ENCODE data around the gene ATP5ME. TPM values are rescaled to one million over a fixed set of nuclear protein-coding genes. Genes with fewer than 3 reads are reported as not detected.
"Not testable (repeated sequence)": the region's sequence is repeated elsewhere in the genome, so short reads cannot be mapped to it uniquely, and the experiment has no call there.

Gene ATP5ME
- polyA plus RNA-seq, 4 donors, result 447 to 1,305 (median 893) TPM

DNA sequence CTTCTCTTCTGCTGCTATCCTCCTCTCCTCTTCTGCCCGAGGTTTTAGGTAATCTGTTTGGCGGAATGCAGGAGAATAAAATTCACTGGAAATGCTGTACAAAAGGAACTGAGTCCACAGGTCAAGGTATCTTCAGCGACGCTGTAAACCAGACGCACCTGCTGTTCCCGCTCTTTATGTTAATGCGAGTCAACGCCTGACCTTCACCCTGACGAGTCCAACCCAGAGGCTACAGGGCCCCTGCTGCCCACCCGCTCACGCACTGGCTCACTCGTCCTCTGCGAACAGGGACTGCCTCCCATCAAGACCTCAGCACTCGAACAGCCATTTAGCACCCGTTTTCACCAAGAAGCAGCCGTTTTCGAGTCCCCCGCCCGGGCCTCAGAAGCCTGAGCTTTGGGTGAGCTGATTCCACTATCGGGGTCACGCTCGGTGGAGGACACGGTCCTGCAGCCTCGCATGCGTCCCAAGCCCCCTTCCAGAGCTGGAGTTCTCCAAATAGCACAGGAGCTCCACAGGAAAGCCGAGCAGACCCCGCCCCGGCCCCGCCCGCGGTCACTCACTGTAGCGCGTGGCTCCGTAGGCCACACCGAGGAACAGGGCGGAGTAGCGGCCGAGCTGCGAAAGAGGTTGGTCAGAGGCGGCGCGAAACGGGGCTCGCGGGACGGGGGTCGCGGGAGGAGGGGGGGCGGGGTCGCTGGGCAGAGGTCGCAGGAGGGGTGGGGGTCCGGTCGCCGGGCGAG lies 556 bp downstream of the ATP5ME start:
- no peak for FAIRE-seq
- WGBS, 3 donors, result 3 to 7% (median 6%) methylated on average over 39 to 55 of the region's 55 CpGs

DNA sequence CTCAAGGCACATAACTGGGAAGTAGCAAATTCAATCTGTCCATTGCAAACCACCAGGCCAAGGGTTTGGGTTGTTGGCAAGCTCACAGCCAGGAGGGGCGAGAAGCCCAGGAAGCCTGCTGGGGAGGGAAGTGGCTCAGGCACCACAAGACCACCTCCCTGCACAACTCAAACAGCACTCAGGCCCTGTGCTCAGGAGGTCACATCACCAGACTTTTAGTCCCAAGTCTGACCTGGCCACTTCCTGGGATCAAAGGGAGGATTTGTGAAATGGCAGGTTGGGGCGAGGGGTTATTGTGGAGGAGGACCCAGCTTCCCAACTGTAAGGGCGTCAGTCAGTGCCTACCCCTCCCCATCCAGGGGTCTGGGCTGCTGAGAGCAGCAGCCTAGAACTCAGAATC lies 2.3 kb downstream of the ATP5ME start:
- no peak overlapping the region for H3K27ac ChIP-seq (ENCODE audit: low read depth in 1 of 3, low read length in 2 of 3)

More for the DNA sequence above, 556 bp downstream of the ATP5ME start:
- no peaks in the 10 kb centered on the region for H3K27me3 ChIP-seq (ENCODE audit: control insufficient read depth in 3 of 3, insufficient read depth in 3 of 3, low read length in 3 of 3)
- peak overlapping the region; percentile 69 to 84 (median 82) for H3K27ac ChIP-seq (ENCODE audit: low read depth in 1 of 3, low read length in 2 of 3)
- H3K9me3 ChIP-seq (ENCODE audit: control insufficient read depth in 2 of 2, insufficient read depth in 1 of 2, low read depth in 1 of 2, low read length in 1 of 2), result no peaks in the 10 kb centered on the region
- H3K36me3 ChIP-seq (ENCODE audit: control insufficient read depth in 3 of 3, insufficient read depth in 2 of 3, low read depth in 1 of 3, low read length in 3 of 3), result peaks cover 6 to 40% (median 9%) of the 10 kb centered on the region in 3 donors
- DNase-seq, result peak; percentile 79 to 82
- H3K4me3 ChIP-seq (ENCODE audit: low read depth in 1 of 3, low read length in 3 of 3), result peak overlapping the region; percentile 68 to 79 (median 72)
- H3K4me1 ChIP-seq (ENCODE audit: control insufficient read depth in 3 of 3, insufficient read depth in 2 of 3, low read depth in 1 of 3, low read length in 2 of 3), result peaks cover 2 to 28% (median 3%) of the 10 kb centered on the region in 3 donors

DNA sequence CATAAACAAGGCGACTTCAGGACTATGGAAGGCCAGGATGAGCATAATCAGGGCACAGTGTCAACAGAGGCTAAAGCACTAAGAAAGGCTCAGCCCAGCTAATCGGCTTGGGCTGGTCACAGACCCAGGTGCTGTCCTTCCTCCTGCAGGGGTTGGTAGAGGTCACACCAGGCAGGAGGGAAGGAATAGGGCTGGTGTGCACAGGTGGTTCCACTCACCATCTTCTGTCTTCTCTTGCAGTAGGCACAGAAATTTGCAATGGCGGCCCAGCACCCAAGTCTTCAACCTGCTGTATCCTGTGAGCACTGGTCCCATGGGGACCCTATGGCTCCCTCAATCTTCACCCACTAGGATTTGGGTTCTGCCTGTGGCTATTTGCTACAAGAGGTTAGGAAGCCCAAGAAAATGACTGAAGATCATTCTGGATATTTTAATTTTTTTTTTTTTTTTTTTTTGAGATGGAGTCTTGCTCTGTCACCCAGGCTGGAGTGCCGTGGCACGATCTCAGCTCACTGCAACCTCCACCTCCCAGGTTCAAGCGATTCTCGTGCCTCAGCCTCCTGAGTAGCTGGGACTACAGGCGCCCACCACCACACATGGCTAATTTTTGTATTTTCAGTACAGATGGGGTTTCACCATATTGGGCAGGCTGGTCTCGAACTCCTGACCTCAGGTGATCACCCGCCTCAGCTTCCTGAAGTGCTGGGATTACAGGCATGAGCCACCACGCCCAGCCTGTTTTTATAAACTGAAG lies 4.1 kb downstream of the ATP5ME start:
- peaks cover 0 to 13% (median under 1%) of the 10 kb centered on the region in 3 donors for H3K4me1 ChIP-seq (ENCODE audit: control insufficient read depth in 3 of 3, insufficient read depth in 2 of 3, low read depth in 1 of 3, low read length in 2 of 3)
- not testable (repeated sequence) for H3K27ac ChIP-seq (ENCODE audit: low read depth in 1 of 3, low read length in 2 of 3); DNase-seq; H3K4me3 ChIP-seq (ENCODE audit: low read depth in 1 of 3, low read length in 3 of 3); H3K27me3 ChIP-seq (ENCODE audit: control insufficient read depth in 3 of 3, insufficient read depth in 3 of 3, low read length in 3 of 3); FAIRE-seq; H3K9me3 ChIP-seq (ENCODE audit: control insufficient read depth in 2 of 2, insufficient read depth in 1 of 2, low read depth in 1 of 2, low read length in 1 of 2)
- H3K36me3 ChIP-seq (ENCODE audit: control insufficient read depth in 3 of 3, insufficient read depth in 2 of 3, low read depth in 1 of 3, low read length in 3 of 3), result peaks cover 6 to 28% (median 9%) of the 10 kb centered on the region in 3 donors
- whole genome bisulfite sequencing, 3 donors, result 93 to 96% (median 93%) methylated on average over 11 of the region's 11 CpGs

More for the DNA sequence above, 2.3 kb downstream of the ATP5ME start:
- no peak for DNase-seq
- no peaks in the 10 kb centered on the region for H3K27me3 ChIP-seq (ENCODE audit: control insufficient read depth in 3 of 3, insufficient read depth in 3 of 3, low read length in 3 of 3)
- no peaks in the 10 kb centered on the region for H3K9me3 ChIP-seq (ENCODE audit: control insufficient read depth in 2 of 2, insufficient read depth in 1 of 2, low read depth in 1 of 2, low read length in 1 of 2)
- WGBS, 3 donors, result 88 to 92% (median 91%) methylated on average over 3 of the region's 3 CpGs
- H3K36me3 ChIP-seq (ENCODE audit: control insufficient read depth in 3 of 3, insufficient read depth in 2 of 3, low read depth in 1 of 3, low read length in 3 of 3), result peaks cover 6 to 41% (median 9%) of the 10 kb centered on the region in 3 donors
- H3K4me1 ChIP-seq (ENCODE audit: control insufficient read depth in 3 of 3, insufficient read depth in 2 of 3, low read depth in 1 of 3, low read length in 2 of 3), result peaks cover 0 to 19% (median 3%) of the 10 kb centered on the region in 3 donors
- H3K4me3 ChIP-seq (ENCODE audit: low read depth in 1 of 3, low read length in 3 of 3), result no peak overlapping the region
- no peak for FAIRE-seq

DNA sequence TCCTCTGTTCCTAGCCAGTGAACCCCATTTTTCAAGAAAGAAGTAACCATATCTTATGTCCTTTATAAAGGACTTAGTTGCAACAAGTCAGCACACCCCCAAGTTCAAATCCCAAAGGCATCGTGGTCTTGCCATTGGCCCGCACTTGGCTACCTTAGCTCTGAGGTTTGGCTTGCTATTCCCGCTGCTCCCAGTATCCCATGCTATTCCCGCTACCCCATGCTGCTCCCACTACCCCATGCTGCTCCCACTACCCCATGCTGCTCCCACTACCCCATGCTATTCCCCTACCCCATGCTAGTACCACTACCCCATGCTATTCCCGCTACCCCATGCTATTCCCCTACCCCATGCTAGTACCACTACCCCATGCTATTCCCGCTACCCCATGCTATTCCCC lies 5.9 kb downstream of the ATP5ME start:
- 86 to 92% (median 91%) methylated on average over 6 of the region's 6 CpGs for WGBS, 3 donors

DNA sequence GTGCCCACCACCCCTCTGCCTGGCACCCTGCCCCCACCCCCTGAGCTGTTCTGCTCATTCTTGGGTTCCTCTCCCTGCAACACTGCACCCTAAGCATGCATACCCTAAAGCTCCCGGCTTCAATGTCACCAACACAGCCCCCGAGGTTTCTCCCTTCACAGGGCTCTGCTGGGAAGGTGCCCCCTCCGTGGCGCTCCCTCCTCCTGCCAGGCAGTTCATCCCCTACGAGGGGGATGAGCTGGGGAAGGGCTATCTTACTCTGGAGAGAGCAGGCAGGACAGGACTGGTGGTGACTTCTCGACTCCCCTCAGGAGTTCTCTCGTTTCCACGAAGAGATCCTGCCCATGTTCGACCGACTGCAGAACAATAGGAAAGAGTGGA lies 6.5 kb downstream of the ATP5ME start:
- no peak for FAIRE-seq

More for the DNA sequence above, 5.9 kb downstream of the ATP5ME start:
- DNase-seq; FAIRE-seq; H3K27ac ChIP-seq (ENCODE audit: low read depth in 1 of 3, low read length in 2 of 3); H3K9me3 ChIP-seq (ENCODE audit: control insufficient read depth in 2 of 2, insufficient read depth in 1 of 2, low read depth in 1 of 2, low read length in 1 of 2); H3K4me1 ChIP-seq (ENCODE audit: control insufficient read depth in 3 of 3, insufficient read depth in 2 of 3, low read depth in 1 of 3, low read length in 2 of 3); H3K27me3 ChIP-seq (ENCODE audit: control insufficient read depth in 3 of 3, insufficient read depth in 3 of 3, low read length in 3 of 3); H3K4me3 ChIP-seq (ENCODE audit: low read depth in 1 of 3, low read length in 3 of 3): not testable (repeated sequence)
- peaks cover 6 to 28% (median 9%) of the 10 kb centered on the region in 3 donors for H3K36me3 ChIP-seq (ENCODE audit: control insufficient read depth in 3 of 3, insufficient read depth in 2 of 3, low read depth in 1 of 3, low read length in 3 of 3)

DNA sequence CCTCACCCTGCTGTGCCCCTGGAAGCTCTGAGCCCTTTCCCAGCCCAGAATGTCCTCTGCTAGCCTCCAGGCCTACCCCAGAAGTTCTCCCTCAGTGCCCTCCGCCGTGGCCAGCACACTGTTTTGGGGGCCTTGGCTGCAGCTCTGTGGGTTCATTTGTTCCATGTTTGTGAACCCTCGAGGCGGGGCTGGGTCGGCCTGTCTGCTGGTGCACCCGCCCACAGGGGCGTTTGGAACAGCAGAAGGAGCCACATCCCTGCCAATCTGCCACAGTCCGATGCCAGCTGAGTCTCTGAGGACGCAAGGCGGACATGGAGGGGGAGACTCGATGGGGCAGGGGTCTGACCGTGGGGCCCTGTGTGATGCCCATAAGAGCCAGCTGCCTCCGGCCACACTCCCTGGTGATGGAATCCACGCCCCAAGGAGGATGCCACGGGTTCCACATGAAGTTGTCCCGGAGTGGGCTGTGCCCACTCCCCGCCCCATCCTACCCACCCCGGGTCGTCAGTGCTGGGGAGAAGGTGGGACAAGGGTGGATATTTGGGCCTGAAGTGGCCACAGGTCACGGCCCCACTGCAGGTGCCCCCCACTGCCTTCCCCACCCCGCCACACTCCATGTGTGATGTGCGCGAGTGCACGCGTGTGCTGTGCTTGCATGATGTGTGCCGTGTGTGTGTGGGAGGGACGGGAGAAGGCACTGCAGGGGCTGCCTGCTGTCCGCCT lies 7.1 kb downstream of the ATP5ME start:
- WGBS, 3 donors, result 66 to 83% (median 78%) methylated on average over 28 of the region's 28 CpGs
- no peak overlapping the region for H3K27ac ChIP-seq (ENCODE audit: low read depth in 1 of 3, low read length in 2 of 3)
- no peaks in the 10 kb centered on the region for H3K27me3 ChIP-seq (ENCODE audit: control insufficient read depth in 3 of 3, insufficient read depth in 3 of 3, low read length in 3 of 3)
- H3K4me1 ChIP-seq (ENCODE audit: control insufficient read depth in 3 of 3, insufficient read depth in 2 of 3, low read depth in 1 of 3, low read length in 2 of 3), result no peaks in the 10 kb centered on the region
- FAIRE-seq (no peak), DNase-seq (no peak)
- no peak overlapping the region for H3K4me3 ChIP-seq (ENCODE audit: low read depth in 1 of 3, low read length in 3 of 3)
- H3K36me3 ChIP-seq (ENCODE audit: control insufficient read depth in 3 of 3, insufficient read depth in 2 of 3, low read depth in 1 of 3, low read length in 3 of 3), result peaks cover 6 to 18% (median 6%) of the 10 kb centered on the region in 3 donors
- H3K9me3 ChIP-seq (ENCODE audit: control insufficient read depth in 2 of 2, insufficient read depth in 1 of 2, low read depth in 1 of 2, low read length in 1 of 2), result no peaks in the 10 kb centered on the region

More for the DNA sequence above, 6.5 kb downstream of the ATP5ME start:
- H3K27me3 ChIP-seq (ENCODE audit: control insufficient read depth in 3 of 3, insufficient read depth in 3 of 3, low read length in 3 of 3), result no peaks in the 10 kb centered on the region
- H3K4me3 ChIP-seq (ENCODE audit: low read depth in 1 of 3, low read length in 3 of 3), result no peak overlapping the region
- no peak overlapping the region for H3K27ac ChIP-seq (ENCODE audit: low read depth in 1 of 3, low read length in 2 of 3)
- H3K9me3 ChIP-seq (ENCODE audit: control insufficient read depth in 2 of 2, insufficient read depth in 1 of 2, low read depth in 1 of 2, low read length in 1 of 2), result no peaks in the 10 kb centered on the region
- WGBS, 3 donors, result 53 to 68% (median 54%) methylated on average over 10 of the region's 10 CpGs
- H3K36me3 ChIP-seq (ENCODE audit: control insufficient read depth in 3 of 3, insufficient read depth in 2 of 3, low read depth in 1 of 3, low read length in 3 of 3), result peaks cover 6 to 23% (median 7%) of the 10 kb centered on the region in 3 donors
- no peak for DNase-seq
- H3K4me1 ChIP-seq (ENCODE audit: control insufficient read depth in 3 of 3, insufficient read depth in 2 of 3, low read depth in 1 of 3, low read length in 2 of 3), result no peaks in the 10 kb centered on the region

DNA sequence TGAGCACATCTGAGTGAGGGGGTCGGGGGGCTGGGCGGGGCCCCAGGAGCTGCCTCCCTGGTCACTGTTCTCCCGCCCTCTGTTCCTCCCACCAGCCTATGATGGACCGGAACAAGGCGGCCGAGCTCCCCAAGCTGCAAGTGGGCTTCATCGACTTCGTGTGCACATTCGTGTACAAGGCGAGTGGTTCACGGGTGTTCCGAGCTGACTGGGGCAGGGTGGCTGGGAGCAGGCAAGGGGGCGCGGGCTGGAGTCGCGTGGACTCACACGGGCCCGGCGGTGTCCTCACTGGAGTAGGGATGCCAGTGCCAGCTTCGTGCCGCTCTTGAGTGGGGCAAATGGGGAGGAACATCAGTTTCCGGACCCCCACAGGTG lies 7.7 kb downstream of the ATP5ME start:
- Histone ChIP-seq H3K27me3 (ENCODE audit: control insufficient read depth in 3 of 3, insufficient read depth in 3 of 3, low read length in 3 of 3) (no peaks in the 10 kb centered on the region), H3K27ac (ENCODE audit: low read depth in 1 of 3, low read length in 2 of 3) (no peak overlapping the region), H3K4me1 (ENCODE audit: control insufficient read depth in 3 of 3, insufficient read depth in 2 of 3, low read depth in 1 of 3, low read length in 2 of 3) (no peaks in the 10 kb centered on the region), H3K36me3 (ENCODE audit: control insufficient read depth in 3 of 3, insufficient read depth in 2 of 3, low read depth in 1 of 3, low read length in 3 of 3) (peaks cover 1 to 12% (median 4%) of the 10 kb centered on the region in 3 donors), H3K4me3 (ENCODE audit: low read depth in 1 of 3, low read length in 3 of 3) (no peak overlapping the region), H3K9me3 (ENCODE audit: control insufficient read depth in 2 of 2, insufficient read depth in 1 of 2, low read depth in 1 of 2, low read length in 1 of 2) (no peaks in the 10 kb centered on the region)
- WGBS, 3 donors, result 81 to 90% (median 86%) methylated on average over 20 to 22 of the region's 22 CpGs
- FAIRE-seq, result no peak
- DNase-seq, result no peak

DNA sequence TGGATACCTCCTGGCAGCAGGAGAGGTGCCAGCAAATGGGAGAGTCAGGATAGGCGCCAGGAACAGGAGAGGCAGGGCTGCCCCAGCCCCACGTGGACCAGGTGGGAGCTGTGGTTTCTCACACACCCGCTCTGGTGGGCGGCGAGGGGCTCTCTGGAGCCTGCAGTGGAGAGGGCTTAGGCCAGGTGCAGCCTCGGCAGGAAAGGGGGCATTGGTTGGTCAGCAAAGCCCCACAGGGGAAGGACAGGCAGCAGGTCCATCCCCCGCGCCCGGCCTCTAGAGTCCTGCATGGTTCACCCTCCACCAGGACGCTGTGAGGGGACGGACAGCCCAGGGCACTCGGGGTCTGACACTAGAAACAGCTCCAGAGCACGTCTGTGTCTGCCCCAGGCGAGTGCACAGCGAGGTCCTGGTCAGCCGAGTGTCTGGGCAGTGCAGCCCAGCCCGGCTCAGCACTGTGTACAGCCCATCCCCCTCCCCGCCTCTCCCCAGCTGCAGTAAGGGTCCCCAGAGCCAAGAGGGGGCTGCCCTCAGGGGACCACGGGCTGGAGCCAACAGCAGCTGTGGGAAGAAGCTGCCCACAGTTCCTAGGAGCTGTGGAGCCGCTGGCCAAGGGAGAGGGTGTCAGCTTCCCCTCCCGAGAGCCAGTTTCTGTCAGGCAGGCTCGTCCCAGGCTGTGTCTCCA lies 8.2 kb downstream of the ATP5ME start:
- Histone ChIP-seq H3K27ac (ENCODE audit: low read depth in 1 of 3, low read length in 2 of 3) (no peak overlapping the region), H3K4me3 (ENCODE audit: low read depth in 1 of 3, low read length in 3 of 3) (no peak overlapping the region), H3K27me3 (ENCODE audit: control insufficient read depth in 3 of 3, insufficient read depth in 3 of 3, low read length in 3 of 3) (no peaks in the 10 kb centered on the region), H3K9me3 (ENCODE audit: control insufficient read depth in 2 of 2, insufficient read depth in 1 of 2, low read depth in 1 of 2, low read length in 1 of 2) (no peaks in the 10 kb centered on the region), H3K4me1 (ENCODE audit: control insufficient read depth in 3 of 3, insufficient read depth in 2 of 3, low read depth in 1 of 3, low read length in 2 of 3) (no peaks in the 10 kb centered on the region), H3K36me3 (ENCODE audit: control insufficient read depth in 3 of 3, insufficient read depth in 2 of 3, low read depth in 1 of 3, low read length in 3 of 3) (peaks cover 0 to 7% (median 2%) of the 10 kb centered on the region in 3 donors)
- no peak for DNase-seq
- FAIRE-seq, result no peak
- WGBS, 3 donors, result 63 to 74% (median 73%) methylated on average over 15 to 22 of the region's 22 CpGs
